Stimulated activated CD4-positive, alpha-beta T cell treated with anti-CD3 and anti-CD28 coated beads, Interleukin-2, amount 100 ng/mL, for 4 hours (primary cell): ENCODE measurements around the gene TBCE.
"Not testable (repeated sequence)": the region's sequence is repeated elsewhere in the genome, so short reads cannot be mapped to it uniquely, and the experiment has no call there.

Experiments
- DNase-seq: peaks from one replicate; pipeline ENCODE4 v3.0.0-alpha.2; 2020; ENCODE audit warnings: low read depth

TBCE gene

DNA sequence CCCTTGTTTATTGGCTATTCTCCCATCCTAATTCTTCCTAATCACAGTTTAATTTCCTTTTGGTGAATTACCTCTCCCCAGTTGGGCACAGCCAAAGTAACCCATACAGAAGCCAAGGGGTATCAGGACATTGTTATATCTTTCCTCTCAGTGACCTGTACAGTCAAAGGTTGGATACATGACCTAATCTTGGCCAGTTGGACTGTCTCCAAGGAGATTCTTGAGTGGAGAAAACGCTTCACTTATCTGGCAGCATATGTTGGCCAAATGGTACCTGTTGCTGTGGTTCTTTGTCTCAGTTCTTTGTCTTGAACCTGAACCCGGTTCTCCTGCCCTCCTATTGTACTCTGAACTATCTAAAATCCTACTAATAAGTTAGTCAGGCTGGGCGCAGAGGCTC is 15.3 kb upstream of the TBCE start:
- no peak for DNase-seq

DNA sequence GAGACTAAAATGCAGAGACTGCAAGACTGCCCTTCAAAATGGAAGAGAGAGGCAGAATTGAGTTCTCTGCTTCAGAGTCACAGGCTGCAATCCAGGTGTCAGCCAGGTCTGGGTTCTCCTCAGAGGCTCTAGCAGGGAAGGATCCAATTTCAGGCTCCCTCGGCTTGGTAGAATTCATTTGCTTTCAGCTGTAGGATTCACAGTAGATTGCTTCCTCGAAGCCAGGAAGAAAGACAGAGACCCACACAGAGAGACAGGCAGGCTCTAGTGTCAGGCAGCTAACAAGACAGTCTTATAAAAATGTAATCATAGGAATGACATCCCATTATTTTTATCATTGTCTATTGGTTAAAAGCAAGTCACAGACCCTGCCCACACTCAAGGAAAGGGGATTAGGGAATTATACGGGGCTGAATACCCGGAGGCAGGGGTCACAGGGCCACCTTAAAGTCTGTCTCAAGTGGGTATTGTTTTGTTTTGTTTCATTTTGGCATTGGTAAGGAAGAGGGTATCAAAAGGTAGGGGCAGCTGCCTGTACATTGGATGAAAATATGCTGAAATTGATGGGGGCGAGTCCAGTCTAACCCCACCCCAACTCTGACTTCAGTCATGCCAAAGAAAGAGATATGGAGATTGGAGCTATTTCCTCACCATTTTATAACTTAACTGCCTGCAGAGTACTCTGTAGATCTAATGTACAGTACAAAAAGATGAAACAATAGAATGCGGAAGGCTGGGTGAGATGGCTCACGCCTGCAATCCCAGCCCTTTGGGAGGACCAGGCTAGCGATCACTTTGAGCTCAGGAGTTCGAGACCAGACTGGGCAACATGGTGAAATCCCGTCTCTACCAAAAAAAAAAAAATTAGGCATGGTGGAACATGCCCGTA is 9.5 kb upstream of the TBCE start:
- DNase-seq: no peak

DNA sequence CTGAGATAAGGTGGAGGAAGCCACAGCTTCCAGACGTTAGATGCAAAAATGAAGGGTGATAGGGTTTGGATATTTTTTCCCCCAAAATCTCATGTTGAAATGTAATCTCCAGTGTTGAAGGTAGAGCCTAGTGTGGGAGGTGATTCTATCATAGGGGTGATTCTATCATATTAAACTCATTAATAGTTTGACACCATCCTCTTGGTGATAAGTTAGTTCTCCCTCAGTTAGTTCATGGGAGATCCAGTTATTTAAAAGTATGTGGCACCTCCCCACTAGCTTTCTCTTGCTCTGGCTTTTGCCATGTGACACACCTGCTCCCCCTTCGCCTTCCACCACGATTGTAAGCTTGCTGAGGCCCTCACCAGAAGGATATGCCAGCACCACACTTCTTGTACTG is 8.3 kb upstream of the TBCE start:
- no peak for DNase-seq

DNA sequence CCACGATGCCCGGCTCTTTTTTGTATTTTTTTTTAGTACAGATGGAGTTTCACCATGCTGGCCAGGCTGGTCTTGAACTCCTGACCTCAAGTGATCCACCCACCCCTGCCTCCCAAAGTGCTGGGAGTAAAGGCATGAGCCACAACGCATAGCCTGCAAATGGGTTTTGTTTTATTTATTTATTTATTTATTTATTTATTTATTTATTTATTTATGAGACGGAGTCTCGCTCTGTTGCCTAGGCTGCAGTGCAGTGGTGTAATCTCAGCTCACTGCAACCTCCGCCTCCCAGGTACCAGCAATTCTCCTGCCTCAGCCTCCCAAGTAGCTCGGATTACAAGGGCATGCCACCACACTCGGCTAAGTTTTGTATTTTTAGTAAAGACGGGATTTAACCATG is 3.0 kb upstream of the TBCE start:
- not testable (repeated sequence) for DNase-seq

- no peak for DNase-seq
Observed at GRCh38 chr1:235366286-235366685, 941 bp upstream of the TBCE start.

GRCh38 chr1:235368428-235368827 is 1.2 kb downstream of the TBCE start:
- DNase-seq: no peak

DNA sequence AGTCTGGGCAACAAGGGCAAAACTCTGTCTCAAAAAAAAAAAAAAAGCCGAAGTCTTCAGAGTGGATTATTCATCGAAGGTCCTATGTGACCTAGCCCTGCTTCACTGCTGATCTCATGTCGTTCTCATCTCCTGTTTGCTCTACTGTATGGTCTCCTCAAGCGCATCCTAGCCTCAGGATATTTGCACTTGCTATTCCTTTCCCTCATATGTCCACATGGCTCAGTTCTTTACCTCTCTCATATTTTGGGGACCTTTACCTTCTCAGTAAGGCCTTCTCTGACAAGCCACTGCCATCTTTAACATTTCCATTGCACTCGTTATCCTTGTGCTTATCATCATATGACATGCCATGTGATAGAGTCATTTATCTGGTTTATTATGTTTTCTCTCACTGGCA is 2.6 kb downstream of the TBCE start:
- DNase-seq: no peak

GRCh38 chr1:235375919-235376605 is 8.8 kb downstream of the TBCE start:
- DNase-seq: no peak

GRCh38 chr1:235378134-235378735 is 11.0 kb downstream of the TBCE start:
- not testable (repeated sequence) for DNase-seq

- not testable (repeated sequence) for DNase-seq
Observed at GRCh38 chr1:235381955-235382739, 14.9 kb downstream of the TBCE start.

DNA sequence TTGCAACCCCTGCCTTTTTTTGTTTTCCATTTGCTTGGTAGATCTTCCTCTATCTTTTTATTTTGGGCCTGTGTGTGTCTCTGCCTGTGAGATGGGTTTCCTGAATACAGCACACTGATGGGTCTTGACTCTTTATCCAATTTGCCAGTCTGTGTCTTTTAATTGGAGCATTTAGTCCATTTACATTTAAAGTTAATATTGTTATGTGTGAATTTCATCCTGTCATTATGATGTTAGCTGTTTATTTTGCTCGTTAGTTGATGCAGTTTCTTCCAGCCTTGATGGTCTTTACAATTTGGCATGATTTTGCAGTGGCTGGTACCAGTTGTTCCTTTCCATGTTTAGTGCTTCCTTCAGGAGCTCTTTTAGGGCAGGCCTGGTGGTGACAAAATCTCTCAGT is 18.4 kb downstream of the TBCE start:
- not testable (repeated sequence) for DNase-seq

DNA sequence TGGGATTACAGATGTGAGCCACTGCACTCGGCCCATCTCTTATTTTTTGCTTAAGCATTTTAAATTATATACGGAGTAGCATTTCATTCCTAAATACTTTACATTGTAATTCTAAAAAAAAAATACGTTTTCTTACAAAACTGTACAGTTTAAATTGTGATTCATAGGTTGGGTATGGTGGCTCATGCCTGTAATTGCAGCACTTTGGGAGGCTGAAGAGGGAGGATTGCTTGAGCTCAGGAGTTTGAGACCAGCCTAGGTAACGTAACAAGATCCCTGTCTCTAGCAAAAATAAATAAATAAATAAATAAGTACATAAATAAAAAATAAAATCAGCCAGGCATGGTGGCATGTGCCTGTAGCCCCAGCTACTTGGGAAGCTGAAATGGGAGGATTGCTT is 24.6 kb downstream of the TBCE start:
- DNase-seq: no peak

DNA sequence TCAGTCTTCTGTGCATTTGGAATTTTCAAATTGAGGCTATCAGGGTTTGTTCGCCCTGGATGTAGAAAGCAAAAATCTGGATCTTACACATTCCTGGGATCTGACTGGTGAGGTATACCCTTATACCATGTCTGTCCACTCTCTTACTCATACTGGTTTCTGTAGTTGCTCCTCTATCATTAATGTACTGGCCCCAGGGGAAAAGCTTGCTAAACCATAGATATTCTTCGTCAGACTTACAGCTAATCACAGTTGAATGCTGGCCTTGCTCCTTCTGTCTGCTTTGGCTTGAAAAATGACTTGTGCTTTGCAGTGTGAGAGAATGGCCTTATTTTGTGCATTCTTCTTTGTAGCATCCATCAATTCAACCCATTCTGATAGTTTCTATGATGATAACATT is 30.5 kb downstream of the TBCE start:
- no peak for DNase-seq

DNA sequence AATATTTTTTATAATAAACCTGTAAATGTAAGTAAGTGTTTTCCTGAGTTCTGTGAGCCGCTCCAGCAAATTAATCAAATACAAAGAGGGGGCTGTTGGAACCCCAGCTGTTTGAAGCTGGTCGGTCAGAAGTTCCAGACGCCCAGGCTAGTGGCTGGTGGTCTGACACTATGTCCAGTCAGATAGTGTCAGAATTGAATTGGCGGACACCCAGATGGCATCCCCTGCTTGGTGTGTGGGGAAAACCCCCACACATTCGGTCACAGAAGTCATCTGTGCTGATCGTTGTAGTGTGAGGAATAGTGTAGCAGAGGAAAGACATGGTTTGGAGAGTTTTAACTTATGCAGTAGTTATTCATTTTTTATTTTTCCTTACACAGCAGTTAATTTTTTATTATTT is 32.4 kb downstream of the TBCE start:
- no peak for DNase-seq

GRCh38 chr1:235401251-235401650 is 34.0 kb downstream of the TBCE start:
- DNase-seq: no peak

DNA sequence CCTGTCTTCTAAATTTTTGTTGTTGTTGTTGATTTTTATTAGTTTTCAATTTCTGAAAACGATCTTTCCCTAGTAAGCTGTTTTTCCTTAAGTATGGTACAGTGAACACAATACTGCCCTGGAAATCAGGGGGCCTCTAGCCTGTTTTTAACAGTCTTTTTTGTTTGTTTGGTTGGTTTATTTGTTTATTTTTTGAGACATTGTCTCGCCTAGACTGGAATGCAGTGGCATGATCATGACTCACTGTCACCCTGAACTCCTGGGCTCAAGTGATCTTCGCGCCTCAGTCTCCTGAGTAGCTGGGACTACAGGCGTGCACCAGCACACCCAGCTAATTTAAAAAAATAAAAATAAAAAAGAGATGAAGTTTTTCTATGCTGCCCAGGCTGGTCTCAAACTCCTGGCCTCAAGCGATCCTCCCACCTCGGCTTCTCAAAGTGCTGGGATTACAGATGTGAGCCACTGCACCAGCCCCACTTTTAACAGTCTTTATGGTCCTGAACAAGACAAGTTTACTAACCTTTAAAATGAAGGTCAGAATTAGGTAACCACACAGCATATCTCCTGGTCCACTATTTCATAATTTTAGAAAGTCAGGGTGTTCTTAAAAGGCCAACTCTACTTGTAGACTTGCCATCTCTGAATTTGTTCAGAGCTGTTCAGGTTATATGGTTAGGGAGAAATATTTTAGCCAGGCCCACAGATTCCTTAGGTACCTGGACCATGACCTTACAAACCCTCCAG is 35.4 kb downstream of the TBCE start:
- DNase-seq: no peak

DNA sequence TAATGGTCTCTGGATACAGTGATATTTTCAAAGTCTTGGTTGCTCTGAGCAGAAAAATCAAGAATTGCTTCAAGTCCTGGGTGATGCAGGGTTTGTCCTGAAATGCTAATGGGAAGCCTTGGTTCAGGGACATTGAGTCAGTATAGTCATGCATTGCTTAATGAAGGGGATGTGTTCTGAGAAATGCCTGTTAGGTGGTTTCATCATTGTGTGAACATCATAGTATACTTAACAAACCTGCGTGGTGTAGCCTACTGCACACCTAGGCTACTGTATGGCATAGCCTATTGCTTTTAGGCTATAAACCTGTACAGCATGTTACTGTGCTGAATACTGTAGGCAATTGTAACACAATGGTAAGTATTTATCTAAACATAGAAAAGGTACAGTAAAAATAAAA is 36.4 kb downstream of the TBCE start:
- DNase-seq: no peak

GRCh38 chr1:235404190-235404589 is 37.0 kb downstream of the TBCE start:
- DNase-seq: no peak

DNA sequence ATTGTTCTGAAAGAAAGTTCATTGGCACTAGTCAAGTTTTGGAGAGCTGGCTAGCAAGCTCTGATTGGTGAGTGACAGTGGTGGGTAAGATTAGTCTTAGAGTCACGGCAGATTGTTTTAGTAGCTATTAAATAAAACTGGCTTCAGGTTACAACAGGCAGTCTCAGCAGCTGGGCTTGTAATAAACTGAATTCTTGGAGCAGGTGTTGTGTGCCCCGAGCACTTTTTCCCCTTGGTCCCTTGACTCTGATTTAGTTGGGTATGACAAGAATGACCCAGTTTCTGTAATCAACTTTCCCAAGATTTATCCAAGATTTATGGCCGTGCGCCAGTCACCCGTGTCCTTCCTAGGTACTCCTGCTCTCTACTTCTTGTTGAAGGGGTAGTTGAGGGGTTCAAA is 40.2 kb downstream of the TBCE start:
- DNase-seq: no peak

- no peak for DNase-seq
Observed at GRCh38 chr1:235408503-235408960, 41.3 kb downstream of the TBCE start.

GRCh38 chr1:235409042-235409820 is 42.0 kb downstream of the TBCE start:
- no peak for DNase-seq
